Sigmoid colon (tissue), 4 donors: ENCODE measurements around the gene MAPK10.

ENCODE experiments used
- POLR2AphosphoS5 ChIP-seq, 4 donors: sonication (generic); formaldehyde crosslinking; IDR thresholded peaks; one replicate each; pipeline ENCODE4 v1.6.1; 2017; ENCODE audit warnings: antibody characterized with exemption in 4 of 4
- TF ChIP-seq, protein P1 (sequence below), 4 experiments: fragments of 450-650 bp in 3 of 4; fragments of 200-600 bp in 1 of 4; IDR thresholded peaks; one replicate each; pipeline ENCODE4 v1.5.1; 2016 to 2019; ENCODE audit warnings: antibody characterized with exemption in 4 of 4, mild to moderate bottlenecking in 3 of 4, moderate library complexity in 2 of 4

DNA sequence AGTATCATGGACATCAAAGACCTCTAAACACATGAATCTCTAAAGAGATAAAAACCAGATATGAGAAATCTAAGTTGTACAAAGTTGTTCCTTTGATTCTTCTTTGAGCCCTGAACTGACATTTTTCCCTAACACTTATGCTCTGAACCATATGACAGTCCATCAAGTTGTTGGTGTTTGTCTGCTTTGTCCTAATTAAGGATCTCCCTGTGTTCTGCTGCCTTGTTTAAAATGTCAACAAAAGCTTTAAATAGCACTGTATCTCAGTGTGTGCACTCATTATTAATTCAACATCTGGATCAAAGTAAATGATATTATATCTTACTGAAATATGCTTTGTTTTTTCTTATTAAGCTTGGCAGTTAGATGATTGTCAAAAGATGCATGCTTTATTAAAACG is 321.8 kb downstream of the MAPK10 start:
- TF ChIP-seq, protein P1, sequence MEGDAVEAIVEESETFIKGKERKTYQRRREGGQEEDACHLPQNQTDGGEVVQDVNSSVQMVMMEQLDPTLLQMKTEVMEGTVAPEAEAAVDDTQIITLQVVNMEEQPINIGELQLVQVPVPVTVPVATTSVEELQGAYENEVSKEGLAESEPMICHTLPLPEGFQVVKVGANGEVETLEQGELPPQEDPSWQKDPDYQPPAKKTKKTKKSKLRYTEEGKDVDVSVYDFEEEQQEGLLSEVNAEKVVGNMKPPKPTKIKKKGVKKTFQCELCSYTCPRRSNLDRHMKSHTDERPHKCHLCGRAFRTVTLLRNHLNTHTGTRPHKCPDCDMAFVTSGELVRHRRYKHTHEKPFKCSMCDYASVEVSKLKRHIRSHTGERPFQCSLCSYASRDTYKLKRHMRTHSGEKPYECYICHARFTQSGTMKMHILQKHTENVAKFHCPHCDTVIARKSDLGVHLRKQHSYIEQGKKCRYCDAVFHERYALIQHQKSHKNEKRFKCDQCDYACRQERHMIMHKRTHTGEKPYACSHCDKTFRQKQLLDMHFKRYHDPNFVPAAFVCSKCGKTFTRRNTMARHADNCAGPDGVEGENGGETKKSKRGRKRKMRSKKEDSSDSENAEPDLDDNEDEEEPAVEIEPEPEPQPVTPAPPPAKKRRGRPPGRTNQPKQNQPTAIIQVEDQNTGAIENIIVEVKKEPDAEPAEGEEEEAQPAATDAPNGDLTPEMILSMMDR (IDR thresholded peaks at IDR 0.05) = no peak
- no peak for TF ChIP-seq POLR2AphosphoS5 (IDR thresholded peaks at IDR 0.05)
